Liver (tissue), 3 donors: ENCODE results near the gene TMEM115.

Experiments used
- ATF3 ChIP-seq: IDR thresholded peaks from 2 replicates; pipeline ENCODE4 v1.6.1; 2016; ENCODE audit warnings: antibody characterized with exemption
- CTCF ChIP-seq: fragments of 150-350 bp; IDR thresholded peaks from 2 replicates; pipeline ENCODE4 v1.5.1; 2017; ENCODE audit warnings: improper control_type of control experiment, low read depth, low read length; ENCODE audit not compliant: missing input control
- EGR1 ChIP-seq, 2 donors: IDR thresholded peaks; 2 replicates each; pipeline ENCODE4 v1.6.1; 2016 to 2018; ENCODE audit warnings: antibody characterized with exemption in 2 of 2, low read depth in 2 of 2
- FOXA1 ChIP-seq: IDR thresholded peaks from 2 replicates; pipeline ENCODE4 v1.6.1; 2016; ENCODE audit warnings: antibody characterized with exemption
- GABPA ChIP-seq, 2 donors: IDR thresholded peaks in 1 of 2; conservative IDR thresholded peaks in 1 of 2; 2 replicates each; pipeline ENCODE4 v1.6.1; 2016; ENCODE audit warnings: antibody characterized with exemption in 2 of 2, mild to moderate bottlenecking in 1 of 2, moderate library complexity in 1 of 2
- HNF4A ChIP-seq, 2 donors: conservative IDR thresholded peaks; 2 replicates each; pipeline ENCODE4 v1.6.1; 2016; ENCODE audit warnings: antibody characterized with exemption in 2 of 2, mild to moderate bottlenecking in 2 of 2
- JUND ChIP-seq, 2 donors: IDR thresholded peaks; 2 replicates each; pipeline ENCODE4 v1.6.1; 2016; ENCODE audit warnings: antibody characterized with exemption in 2 of 2
- MAX ChIP-seq: IDR thresholded peaks from 2 replicates; pipeline ENCODE4 v1.6.1; 2016; ENCODE audit warnings: antibody characterized with exemption
- RAD21 ChIP-seq, 2 donors: IDR thresholded peaks; 2 replicates each; pipeline ENCODE4 v1.6.1; 2016; ENCODE audit warnings: antibody characterized with exemption in 2 of 2, mild to moderate bottlenecking in 2 of 2
- TAF1 ChIP-seq: conservative IDR thresholded peaks from 2 replicates; pipeline ENCODE4 v1.6.1; 2016; ENCODE audit warnings: antibody characterized with exemption, mild to moderate bottlenecking
- YY1 ChIP-seq: IDR thresholded peaks from 2 replicates; pipeline ENCODE4 v1.6.1; 2016; ENCODE audit warnings: antibody characterized with exemption, mild to moderate bottlenecking
- donor health status: healthy.
- donor health status: healthy.

GRCh38 chr3:50341996-50342650, 17.2 kb downstream of the TMEM115 start:
- TF ChIP-seq CTCF (no peak), EGR1 (IDR thresholded peaks at IDR 0.05; ENCODE audit: low read depth in 2 of 2) (no peak), ATF3 (no peak), YY1 (no peak), RAD21 (IDR thresholded peaks at IDR 0.05) (no peak), GABPA (IDR thresholded peaks at IDR 0.05 in 1 of 2, conservative IDR thresholded peaks at IDR 0.05 in 1 of 2) (no peak), TAF1 (no peak), JUND (IDR thresholded peaks at IDR 0.05) (no peak), MAX (no peak), HNF4A (conservative IDR thresholded peaks at IDR 0.05) (no peak), FOXA1 (no peak)
